Adrenal gland (tissue), 12 donors: Measurements from ENCODE around the gene C9orf40. TPM values are rescaled to one million over a fixed set of nuclear protein-coding genes. Genes with fewer than 3 reads are reported as not detected.

Source experiments
- DNase-seq, 7 donors: peaks; one replicate each; pipeline ENCODE4 v3.0.0-alpha.2; 2019 to 2020
- H3K27ac ChIP-seq, 5 donors: fragments of 200-600 bp; sonication (generic) in 4 of 5; 1 replicate in 3 of 5; 2 replicates in 2 of 5; pipeline versions ENCODE4 v1.5.1 to v1.8.0; 2016 to 2020; ENCODE audit warnings: mild to moderate bottlenecking in 1 of 5
- H3K27me3 ChIP-seq: fragments of 200-600 bp; 2 replicates; pipeline ENCODE4 v1.8.0; 2021
- H3K36me3 ChIP-seq, 2 donors: fragments of 200-600 bp; replicated peaks in 1 of 2; 1 replicate in 1 of 2; 2 replicates in 1 of 2; pipeline versions ENCODE4 v1.5.1 to v1.8.0; 2018 to 2022
- H3K4me1 ChIP-seq, 2 donors: fragments of 200-600 bp; replicated peaks in 1 of 2; 1 replicate in 1 of 2; 2 replicates in 1 of 2; pipeline versions ENCODE4 v1.5.1 to v1.8.0; 2018 to 2021
- H3K4me3 ChIP-seq, 4 donors: fragments of 200-600 bp; sonication (generic) in 3 of 4; one replicate each; pipeline ENCODE4 v1.5.1; 2016 to 2018
- H3K9me3 ChIP-seq, 3 donors: fragments of 200-600 bp; sonication (generic) in 1 of 3; replicated peaks in 1 of 3; 1 replicate in 2 of 3; 2 replicates in 1 of 3; pipeline versions ENCODE4 v1.5.1 to v1.8.0; 2016 to 2021
- CTCF ChIP-seq, 6 experiments: fragments of 450-650 bp in 4 of 6; fragments of 200-600 bp in 2 of 6; sonication (generic) in 1 of 6; IDR thresholded peaks; 1 replicate in 5 of 6; 2 replicates in 1 of 6; pipeline versions ENCODE4 v1.5.1 to v1.8.0; 2016 to 2021; ENCODE audit warnings: antibody characterized with exemption in 6 of 6, mild to moderate bottlenecking in 2 of 6, moderate library complexity in 1 of 6
- intact Hi-C, 2 donors: fragments of 100-400 bp; cut with DNase I; formaldehyde crosslinking; loops; one replicate each; pipeline versions ENCODE4 v1.14.1 to v1.15.0; 2022 to 2023
- polyA plus RNA-seq, 3 donors: library from polyadenylated mRNA; stranded (reverse); fragments of 200-250 nt in 2 of 3; fragments of 350-450 nt in 1 of 3; fragmentation: Illumina TruSeq in 1 of 3; extraction: RNeasy Lipid Tissue Mini Kit (QIAGEN cat#74804) in 1 of 3; gene quantifications; one replicate each; pipeline ENCODE4 v1.2.3, GENCODE V29; 2013 to 2014
- total RNA-seq, 9 donors: library from RNA; depleted of rRNA in 4 of 9; stranded (reverse); fragments of >200 nt in 4 of 9; fragments of 120-200 nt in 1 of 9; fragmentation: NEBNext Ultra II Directional in 1 of 9; extraction: Animal tissue kit (Norgen Biotek cat#: 25700) in 1 of 9; gene quantifications; one replicate each; pipeline versions ENCODE4 v1.1.0 to v1.2.4, GENCODE V29; 2013 to 2023
- donor health status: healthy with polysubstance abuse.
- donor health status: Bipolar disorder and iron deficiency.
- donor health status: DM: yes; HTN: yes; CAD: no.
- donor health status: DM: no; HTN: no; CAD: no.
- donor health status: DM: no; HTN: no; CAD: no.
- donor health status: DM: yes; HTN: yes; CAD: no.

Gene C9orf40
- total and polyA plus RNA-seq, 12 donors: 1.4 to 4.6 (median 2.4) TPM

GRCh38 chr9:74901001-74901400, 51.7 kb downstream of the C9orf40 start:
- H3K4me3 ChIP-seq: no peak overlapping the region
- no peaks in the 10 kb centered on the region for H3K36me3 ChIP-seq
- H3K27me3 ChIP-seq: no peaks in the 10 kb centered on the region
- no peak overlapping the region for H3K27ac ChIP-seq
- no peaks in the 10 kb centered on the region for H3K4me1 ChIP-seq
- intact Hi-C loops: no loop called here
- no peaks in the 10 kb centered on the region for H3K9me3 ChIP-seq
- DNase-seq: no peak
- TF ChIP-seq CTCF (IDR thresholded peaks at IDR 0.05): no peak

Other genes starting within 250 kb of the C9orf40 start
- gene TRPM6, start 65.0 kb downstream of the C9orf40 start, total RNA-seq: under 1 TPM; under 0.01 to 0.43 (median 0.25) TPM
- under 1 TPM; 0.10 to 0.20 (median 0.16) TPM for gene TRPM6, start 65.0 kb downstream of the C9orf40 start, polyA plus RNA-seq
- gene CARNMT1, start 75.4 kb upstream of the C9orf40 start, total RNA-seq: 10 to 100 TPM; 11.3 to 76.8 (median 19.0) TPM
- 10 to 100 TPM in 1 of 3 donors, 1 to 10 TPM in 2; 3.3 to 13.4 (median 4.1) TPM for gene CARNMT1, start 75.4 kb upstream of the C9orf40 start, polyA plus RNA-seq
- gene NMRK1, start 135.2 kb upstream of the C9orf40 start, total RNA-seq: 10 to 100 TPM in 7 of 9 donors, 1 to 10 TPM in 2; 4.3 to 27.4 (median 20.2) TPM
- 10 to 100 TPM; 22.4 to 93.2 (median 29.8) TPM for gene NMRK1, start 135.2 kb upstream of the C9orf40 start, polyA plus RNA-seq
- gene OSTF1, start 135.6 kb upstream of the C9orf40 start, total RNA-seq: 10 to 100 TPM; 23.5 to 52.2 (median 35.1) TPM
- 10 to 100 TPM; 21.0 to 41.4 (median 29.4) TPM for gene OSTF1, start 135.6 kb upstream of the C9orf40 start, polyA plus RNA-seq